ENCODE data around the gene SUFU. TPM values are rescaled to one million over a fixed set of nuclear protein-coding genes. Genes with fewer than 3 reads are reported as not detected.

The SUFU gene
- total RNA-seq, 4 donors from 2014 or later, result 3.7 to 10.1 (median 7.1) TPM

DNA sequence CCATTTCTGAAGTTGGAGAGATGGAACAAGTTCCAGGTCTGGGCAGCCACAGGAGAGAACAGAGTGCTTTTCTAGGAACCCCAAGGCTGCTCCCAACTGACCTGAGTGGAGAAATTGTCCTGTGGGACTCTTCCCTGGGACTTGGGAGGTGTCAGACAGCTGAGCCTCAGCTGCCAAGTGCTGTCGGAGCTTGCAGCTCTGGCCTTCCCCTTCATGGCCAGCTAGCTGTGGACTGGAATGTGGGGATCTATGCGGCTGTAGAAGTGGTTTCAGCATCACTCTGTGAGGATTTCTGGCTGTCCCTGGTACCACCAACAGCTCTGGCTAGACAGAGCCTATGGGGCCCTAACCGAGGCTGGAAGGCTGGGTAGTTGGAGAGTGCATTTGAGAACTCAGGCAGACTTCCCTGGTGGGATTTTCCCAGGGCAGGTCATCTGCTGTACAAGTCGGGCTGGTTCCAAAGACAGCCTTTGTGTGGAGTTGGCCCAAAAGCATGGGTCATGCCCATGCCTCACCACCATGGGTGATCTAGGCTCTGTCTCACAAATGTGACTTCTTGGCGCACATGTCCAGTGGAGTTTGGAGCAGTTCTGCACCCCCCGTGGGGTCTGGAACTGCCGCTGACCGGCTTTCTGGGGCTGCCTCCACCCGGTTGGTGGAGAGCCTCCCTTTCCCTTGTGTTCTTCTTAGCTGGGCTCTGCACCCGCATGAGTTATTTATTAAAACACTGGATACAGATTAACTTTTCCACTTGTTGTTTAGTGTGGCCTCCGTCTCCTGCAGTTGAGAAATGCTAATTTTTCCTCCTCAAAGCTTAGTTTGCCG lies 10.9 kb downstream of the SUFU start:
- ATAC-seq (ENCODE audit: low FRiP score) (no peak), DNase-seq (ENCODE audit: low spot score) (no peak)
- TF ChIP-seq, protein P1, sequence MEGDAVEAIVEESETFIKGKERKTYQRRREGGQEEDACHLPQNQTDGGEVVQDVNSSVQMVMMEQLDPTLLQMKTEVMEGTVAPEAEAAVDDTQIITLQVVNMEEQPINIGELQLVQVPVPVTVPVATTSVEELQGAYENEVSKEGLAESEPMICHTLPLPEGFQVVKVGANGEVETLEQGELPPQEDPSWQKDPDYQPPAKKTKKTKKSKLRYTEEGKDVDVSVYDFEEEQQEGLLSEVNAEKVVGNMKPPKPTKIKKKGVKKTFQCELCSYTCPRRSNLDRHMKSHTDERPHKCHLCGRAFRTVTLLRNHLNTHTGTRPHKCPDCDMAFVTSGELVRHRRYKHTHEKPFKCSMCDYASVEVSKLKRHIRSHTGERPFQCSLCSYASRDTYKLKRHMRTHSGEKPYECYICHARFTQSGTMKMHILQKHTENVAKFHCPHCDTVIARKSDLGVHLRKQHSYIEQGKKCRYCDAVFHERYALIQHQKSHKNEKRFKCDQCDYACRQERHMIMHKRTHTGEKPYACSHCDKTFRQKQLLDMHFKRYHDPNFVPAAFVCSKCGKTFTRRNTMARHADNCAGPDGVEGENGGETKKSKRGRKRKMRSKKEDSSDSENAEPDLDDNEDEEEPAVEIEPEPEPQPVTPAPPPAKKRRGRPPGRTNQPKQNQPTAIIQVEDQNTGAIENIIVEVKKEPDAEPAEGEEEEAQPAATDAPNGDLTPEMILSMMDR (IDR thresholded peaks at IDR 0.05), result no peak

DNA sequence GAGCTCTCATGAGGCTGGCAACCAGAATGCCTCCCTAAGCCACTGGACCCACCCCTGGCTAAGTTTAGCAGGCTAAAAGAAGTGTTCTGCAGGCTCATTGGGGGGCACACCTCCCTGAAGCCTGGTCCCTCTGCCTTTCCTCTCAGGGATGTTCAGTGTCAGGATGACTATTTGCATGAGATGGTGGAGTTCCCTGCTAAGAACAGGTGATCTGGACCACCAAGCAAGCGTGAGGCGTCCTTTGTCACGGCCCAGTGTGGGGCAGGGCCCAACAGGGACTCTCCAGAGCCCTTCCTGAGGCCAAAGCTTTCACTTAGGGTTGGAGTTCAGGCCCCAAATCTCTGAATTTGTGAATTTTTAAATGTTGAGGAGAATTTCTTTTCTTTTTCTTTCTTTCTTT lies 12.0 kb downstream of the SUFU start:
- DNase-seq (ENCODE audit: low spot score) (no peak), ATAC-seq (ENCODE audit: low FRiP score) (no peak)
- TF ChIP-seq, protein P1 (IDR thresholded peaks at IDR 0.05), result no peak

- DNase-seq (ENCODE audit: low spot score) (no peak), ATAC-seq (ENCODE audit: low FRiP score) (peak; percentile 28)
- TF ChIP-seq, protein P1 (IDR thresholded peaks at IDR 0.05), result no peak
Measured at GRCh38 chr10:102517553-102517952, 13.8 kb downstream of the SUFU start.

GRCh38 chr10:102519246-102519825 lies 15.6 kb downstream of the SUFU start:
- DNase-seq (ENCODE audit: low spot score), result no peak
- TF ChIP-seq, protein P1 (IDR thresholded peaks at IDR 0.05), result no peak
- no peak for ATAC-seq (ENCODE audit: low FRiP score)

- no peak for DNase-seq (ENCODE audit: low spot score)
Measured at GRCh38 chr10:102522874-102523249, 19.1 kb downstream of the SUFU start.

GRCh38 chr10:102523250-102524029 lies 19.7 kb downstream of the SUFU start:
- TF ChIP-seq, protein P1 (IDR thresholded peaks at IDR 0.05), result no peak
- ATAC-seq (ENCODE audit: low FRiP score) (no peak), DNase-seq (ENCODE audit: low spot score) (no peak)

More at GRCh38 chr10:102522874-102523249, 19.1 kb downstream of the SUFU start:
- TF ChIP-seq, protein P1 (IDR thresholded peaks at IDR 0.05), result no peak
- no peak for ATAC-seq (ENCODE audit: low FRiP score)

All from omental fat pad (tissue), 4 donors.